Mucosa of rectum (tissue), 2 donors: ENCODE data around the gene OR6N1.

Source experiments
- H3K27ac ChIP-seq, 2 donors: one replicate each; pipeline ENCODE4 v1.7.0; 2013; ENCODE audit warnings: inconsistent platforms in 2 of 2, low read depth in 2 of 2, low read length in 2 of 2
- H3K27me3 ChIP-seq, 2 donors: one replicate each; pipeline ENCODE4 v1.7.0; 2013; ENCODE audit warnings: low read length in 2 of 2; ENCODE audit not compliant: control insufficient read depth in 2 of 2, insufficient read depth in 2 of 2
- H3K36me3 ChIP-seq, 2 donors: one replicate each; pipeline ENCODE4 v1.7.0; 2013; ENCODE audit warnings: low read length in 2 of 2; ENCODE audit not compliant: control insufficient read depth in 2 of 2, insufficient read depth in 2 of 2
- H3K4me1 ChIP-seq, 2 donors: one replicate each; pipeline ENCODE4 v1.7.0; 2013; ENCODE audit warnings: low read length in 2 of 2, mild to moderate bottlenecking in 1 of 2; ENCODE audit not compliant: control insufficient read depth in 2 of 2, insufficient read depth in 2 of 2
- H3K4me3 ChIP-seq, 2 donors: one replicate each; pipeline ENCODE4 v1.7.0; 2013; ENCODE audit warnings: low read length in 2 of 2
- H3K9ac ChIP-seq, 2 donors: one replicate each; pipeline ENCODE4 v1.7.0; 2013; ENCODE audit warnings: low read length in 2 of 2, low read depth in 1 of 2, mild to moderate bottlenecking in 1 of 2
- H3K9me3 ChIP-seq, 2 donors: one replicate each; pipeline ENCODE4 v1.7.0; 2013; ENCODE audit warnings: low read length in 2 of 2; ENCODE audit not compliant: control insufficient read depth in 2 of 2
- donor health status: healthy.
- donor health status: Normal muscosa, but diverticular disease.

Gene OR6N1

DNA sequence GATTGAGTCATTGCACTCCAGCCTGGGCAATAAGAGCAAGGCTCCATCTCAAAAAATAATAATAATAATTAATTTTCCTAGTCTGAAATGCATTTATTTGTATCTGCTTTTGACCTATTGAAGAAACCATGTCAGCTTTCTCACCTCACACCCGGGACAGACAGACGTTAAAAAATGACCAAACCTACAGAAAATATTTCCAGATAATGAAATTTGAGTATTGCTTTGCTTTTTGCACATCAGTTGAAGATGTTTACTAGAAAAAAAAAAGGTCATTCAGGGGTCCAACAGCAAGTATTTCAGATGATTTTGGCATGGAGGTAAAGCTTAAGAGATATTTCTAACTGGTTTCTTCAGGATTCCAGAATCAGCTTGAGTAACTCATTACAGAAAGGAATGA is 17.6 kb downstream of the OR6N1 start, which contains the start of gene OR6K6:
Gene OR6K6 (plus strand): TSS at position 301 of the 400 bp plus-strand sequence. CDS start 168 bp downstream, outside the sequence.
- Histone ChIP-seq H3K36me3 (no peaks in the 10 kb centered on the region), H3K27ac (no peak within 1 kb of the TSS), H3K9me3 (no peaks in the 10 kb centered on the region), H3K27me3 (no peaks in the 10 kb centered on the region), H3K9ac (no peak within 1 kb of the TSS), H3K4me3 (no peak within 1 kb of the TSS), H3K4me1 (no peaks in the 10 kb centered on the region)

DNA sequence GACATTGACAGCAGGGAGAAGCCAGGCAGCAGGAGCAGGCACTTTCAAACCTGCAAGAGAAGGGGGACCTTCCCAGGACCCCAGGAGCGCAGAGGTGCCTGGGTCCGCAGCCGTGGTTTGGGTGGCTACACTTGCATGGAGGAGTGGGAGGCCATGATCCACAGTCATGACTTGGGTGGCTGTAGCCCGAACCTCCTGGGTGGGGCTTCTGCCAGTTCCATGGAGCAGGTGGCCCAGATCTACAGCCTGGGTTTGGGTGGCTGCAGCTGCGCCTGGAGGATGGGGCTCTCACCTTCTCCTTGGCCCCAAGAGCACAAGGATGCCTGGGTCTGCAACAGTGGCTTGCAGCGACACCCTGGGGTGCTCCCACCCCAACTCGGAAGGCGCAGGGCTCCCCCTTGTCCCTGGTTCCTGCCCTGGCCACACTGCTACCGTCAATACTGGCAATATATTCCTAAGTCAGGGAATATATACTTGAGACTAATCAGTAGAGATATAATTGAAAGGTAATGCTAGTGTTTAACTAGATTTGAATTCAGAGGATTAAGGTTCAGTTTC is 19.8 kb downstream of the OR6N1 start:
- no peak overlapping the region for H3K4me3 ChIP-seq

DNA sequence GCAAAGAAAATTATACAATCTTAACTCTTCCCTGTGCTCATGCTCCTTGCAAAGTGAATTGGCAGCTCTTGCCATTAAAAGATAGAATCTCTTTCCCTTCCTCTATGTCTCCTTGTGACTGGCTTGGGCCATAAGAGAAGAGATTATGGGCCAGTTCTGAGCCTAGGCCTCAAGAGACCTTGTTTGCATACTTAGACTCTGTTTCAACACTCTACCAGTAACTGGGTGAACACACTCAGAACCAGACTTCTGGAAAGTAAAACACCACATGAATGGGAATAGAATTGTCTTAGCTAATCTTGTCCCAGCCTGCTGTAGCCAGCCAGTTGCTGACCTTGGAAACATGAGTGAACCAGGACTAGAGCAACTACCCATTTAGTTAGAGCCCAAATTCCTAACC is 36.1 kb downstream of the OR6N1 start:
- no peaks in the 10 kb centered on the region for H3K27me3 ChIP-seq
- no peak overlapping the region for H3K27ac ChIP-seq

More for the DNA sequence above, 19.8 kb downstream of the OR6N1 start:
- H3K9me3 ChIP-seq = no peaks in the 10 kb centered on the region
- H3K27ac ChIP-seq = no peak overlapping the region
- H3K9ac ChIP-seq = no peak overlapping the region
- no peaks in the 10 kb centered on the region for H3K27me3 ChIP-seq
- H3K4me1 ChIP-seq = no peaks in the 10 kb centered on the region
- H3K36me3 ChIP-seq = no peaks in the 10 kb centered on the region

DNA sequence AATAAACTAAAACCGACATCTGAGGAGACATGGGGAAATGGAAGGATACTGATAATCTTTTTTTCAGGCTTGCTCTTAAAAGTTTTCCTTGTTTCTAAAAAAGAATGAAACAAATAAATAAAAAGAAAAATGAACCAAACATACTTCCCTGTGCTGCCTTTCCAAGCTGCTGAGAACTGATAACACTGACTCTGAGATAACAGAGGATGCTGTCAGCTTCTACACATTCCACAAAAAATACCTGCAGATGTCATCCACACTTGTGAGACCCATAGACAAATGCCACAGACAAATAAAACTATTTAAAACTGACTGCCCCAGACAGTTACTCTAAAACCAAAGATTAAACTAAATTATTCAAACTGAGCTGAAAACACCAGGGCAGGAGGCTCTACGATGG is 39.5 kb downstream of the OR6N1 start:
- Histone ChIP-seq H3K27ac (no peak overlapping the region), H3K9ac (no peak overlapping the region), H3K27me3 (no peaks in the 10 kb centered on the region), H3K4me3 (no peak overlapping the region), H3K36me3 (no peaks in the 10 kb centered on the region), H3K4me1 (no peaks in the 10 kb centered on the region), H3K9me3 (no peaks in the 10 kb centered on the region)

More for the DNA sequence above, 36.1 kb downstream of the OR6N1 start:
- Histone ChIP-seq H3K4me1 (no peaks in the 10 kb centered on the region), H3K36me3 (no peaks in the 10 kb centered on the region), H3K9me3 (no peaks in the 10 kb centered on the region), H3K9ac (no peak overlapping the region), H3K4me3 (no peak overlapping the region)

DNA sequence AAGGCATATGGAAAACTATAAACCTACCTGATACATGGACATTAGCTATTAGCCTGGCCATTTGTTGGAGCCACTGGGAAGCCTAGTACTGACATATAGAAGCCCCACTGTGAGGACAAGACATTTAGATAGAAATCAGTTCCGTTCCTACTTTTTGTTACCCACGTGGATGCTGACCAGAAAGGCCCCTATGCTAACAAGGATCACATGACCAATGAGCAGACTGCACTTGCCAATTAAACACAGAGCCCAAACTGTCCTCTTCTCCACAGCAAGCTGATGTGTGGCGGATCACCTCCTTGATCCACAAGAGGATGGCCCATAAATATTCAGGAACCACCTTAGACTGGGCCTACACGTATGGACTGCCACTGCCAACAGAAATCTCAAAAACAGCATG is 40.3 kb downstream of the OR6N1 start:
- H3K27me3 ChIP-seq = no peaks in the 10 kb centered on the region
- H3K9ac ChIP-seq = no peak overlapping the region
- H3K27ac ChIP-seq = no peak overlapping the region
- H3K4me1 ChIP-seq = no peaks in the 10 kb centered on the region
- no peak overlapping the region for H3K4me3 ChIP-seq
- no peaks in the 10 kb centered on the region for H3K36me3 ChIP-seq
- no peaks in the 10 kb centered on the region for H3K9me3 ChIP-seq

DNA sequence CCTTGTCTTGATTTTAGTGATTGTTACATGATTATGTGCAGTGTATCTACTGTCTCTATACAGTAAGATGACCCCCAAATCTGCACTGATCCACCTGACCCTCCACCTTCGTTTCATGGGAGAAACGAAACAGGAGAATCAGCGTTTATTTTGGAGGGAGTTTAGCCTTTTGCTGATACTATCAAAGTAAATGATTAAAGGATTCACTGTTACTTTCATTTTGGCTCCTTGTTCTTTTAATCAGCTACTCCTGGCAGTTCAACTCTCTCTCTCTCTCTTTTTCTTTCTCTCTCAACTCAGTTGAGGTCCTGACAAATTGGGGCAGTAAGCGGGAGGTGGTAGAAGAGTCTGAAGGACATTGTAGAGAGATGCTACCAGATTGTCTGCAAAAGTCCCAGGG is 41.5 kb downstream of the OR6N1 start:
- H3K27me3 ChIP-seq = no peaks in the 10 kb centered on the region
- H3K9me3 ChIP-seq = no peaks in the 10 kb centered on the region
- no peak overlapping the region for H3K9ac ChIP-seq
- no peaks in the 10 kb centered on the region for H3K4me1 ChIP-seq
- no peaks in the 10 kb centered on the region for H3K36me3 ChIP-seq
- no peak overlapping the region for H3K27ac ChIP-seq
- H3K4me3 ChIP-seq = no peak overlapping the region

DNA sequence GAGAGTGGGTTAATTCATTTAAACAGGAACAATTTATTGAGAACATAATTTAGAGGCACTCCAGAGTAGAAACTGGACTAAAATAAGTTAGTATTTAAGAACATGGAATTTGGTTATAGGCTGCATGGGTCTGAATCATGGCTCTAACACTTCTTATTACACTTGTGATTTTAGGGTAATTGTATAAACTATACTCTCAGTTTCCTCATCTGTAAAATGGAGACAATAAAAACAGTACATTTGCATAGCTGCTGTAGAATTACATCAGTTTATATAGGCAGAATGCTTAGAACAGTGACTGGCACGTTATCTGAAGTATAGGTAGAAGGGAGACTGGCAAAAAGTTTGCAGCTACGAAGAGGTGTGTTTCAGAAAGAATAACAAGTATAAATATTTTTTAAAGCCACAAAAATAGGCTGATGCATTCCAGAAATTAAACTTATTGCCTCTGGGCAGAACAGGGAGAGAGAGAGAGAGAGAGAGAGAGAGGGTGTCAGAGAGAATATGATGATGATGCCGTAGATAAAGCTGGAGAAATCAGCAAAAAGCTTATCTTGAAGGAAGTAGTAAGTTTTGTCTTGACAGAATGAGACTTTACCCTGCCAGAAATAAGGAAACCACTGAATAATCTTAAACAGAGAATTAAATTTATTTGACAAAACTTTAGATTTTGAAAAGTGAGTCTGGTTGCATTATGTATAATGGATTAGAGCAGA is 43.3 kb downstream of the OR6N1 start:
- Histone ChIP-seq H3K27ac (no peak overlapping the region), H3K9ac (no peak overlapping the region), H3K4me1 (no peaks in the 10 kb centered on the region), H3K27me3 (no peaks in the 10 kb centered on the region), H3K4me3 (no peak overlapping the region), H3K36me3 (no peaks in the 10 kb centered on the region), H3K9me3 (no peaks in the 10 kb centered on the region)

DNA sequence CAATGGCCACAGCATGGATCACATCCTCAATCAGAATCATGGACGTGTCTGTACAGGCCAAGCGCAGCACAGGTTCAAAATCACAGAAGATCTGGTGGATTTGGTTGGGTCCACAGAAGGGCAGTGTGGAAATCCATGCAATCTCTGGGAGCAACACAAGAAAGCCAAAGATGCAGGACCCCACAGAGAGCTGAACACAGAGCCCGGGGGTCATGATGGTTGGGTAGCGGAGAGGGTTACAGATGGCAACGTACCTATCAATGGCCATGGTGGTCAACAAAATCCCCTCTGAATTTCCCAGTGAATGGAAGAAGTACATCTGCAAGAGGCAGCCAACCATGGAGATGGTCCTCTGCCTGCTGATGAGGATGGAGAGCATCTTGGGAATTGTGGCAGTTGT is 47.6 kb downstream of the OR6N1 start:
- Histone ChIP-seq H3K9me3 (no peaks in the 10 kb centered on the region), H3K4me3 (no peak overlapping the region), H3K4me1 (no peaks in the 10 kb centered on the region), H3K36me3 (no peaks in the 10 kb centered on the region), H3K27me3 (no peaks in the 10 kb centered on the region), H3K9ac (no peak overlapping the region), H3K27ac (no peak overlapping the region)

DNA sequence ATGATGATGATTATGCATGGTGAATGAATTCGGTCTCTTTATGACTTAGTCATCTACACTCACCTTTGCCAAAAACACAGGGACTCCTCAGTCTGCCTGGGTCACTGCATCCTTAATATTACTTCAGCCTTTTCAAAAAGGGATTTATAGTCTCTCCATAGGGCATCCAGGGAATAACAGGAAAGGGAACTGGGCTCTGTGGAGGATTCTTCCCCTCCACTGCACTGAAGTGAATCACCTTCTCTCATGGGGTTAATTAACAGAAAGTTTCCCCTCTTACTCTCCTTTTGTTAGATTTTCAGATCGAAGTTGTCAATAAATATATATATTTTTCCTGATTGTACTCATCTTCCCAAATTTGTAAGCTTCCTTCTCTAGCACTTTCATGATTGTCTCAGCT is 51.4 kb downstream of the OR6N1 start, which contains the start of gene OR6K3:
Gene OR6K3 (minus strand): TSS at position 101 of the 400 bp plus-strand sequence. CDS start 2,605 bp downstream, outside the sequence.
- Histone ChIP-seq H3K36me3 (no peaks in the 10 kb centered on the region), H3K9me3 (no peaks in the 10 kb centered on the region), H3K4me1 (no peaks in the 10 kb centered on the region), H3K9ac (no peak within 1 kb of the TSS), H3K27ac (no peak within 1 kb of the TSS), H3K4me3 (no peak within 1 kb of the TSS), H3K27me3 (no peaks in the 10 kb centered on the region)

DNA sequence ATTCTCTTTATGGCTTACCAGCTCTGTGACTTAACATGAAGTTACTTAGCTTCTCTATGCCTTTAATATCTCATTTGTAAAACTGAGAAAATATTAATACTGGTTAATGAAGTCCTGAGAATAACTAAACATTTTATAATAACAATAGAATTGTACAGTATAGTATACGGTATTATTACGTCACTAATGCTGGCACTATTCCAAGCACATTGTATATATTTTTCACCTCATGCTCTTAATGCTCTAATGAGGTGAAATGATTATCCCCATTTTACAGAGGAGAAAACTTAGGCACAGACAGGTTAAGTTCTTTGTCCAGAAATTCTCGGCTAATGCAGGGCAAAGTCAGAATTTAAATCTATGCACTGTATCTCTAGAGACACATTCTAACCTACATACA is 52.3 kb downstream of the OR6N1 start:
- H3K4me3 ChIP-seq = no peak overlapping the region
- H3K4me1 ChIP-seq = no peaks in the 10 kb centered on the region
- H3K27me3 ChIP-seq = no peaks in the 10 kb centered on the region
- H3K27ac ChIP-seq = no peak overlapping the region
- H3K9ac ChIP-seq = no peak overlapping the region
- no peaks in the 10 kb centered on the region for H3K9me3 ChIP-seq
- no peaks in the 10 kb centered on the region for H3K36me3 ChIP-seq
